HEK293 (cell line): ENCODE results near the gene IL1RAPL1.
A peak's percentile ranks its signal among the peaks of the same experiment; 100 is the strongest.

Experiments
- CTCF ChIA-PET: fragments of 350-600 bp; formaldehyde crosslinking; extraction: SDS; loops from one replicate; lab custom pipeline; 2021; ENCODE audit warnings: antibody characterized with exemption; lab: Yijun Ruan, JAX
- POLR2A ChIA-PET: fragments of 300-600 bp; formaldehyde crosslinking; extraction: SDS; loops from one replicate; lab custom pipeline; 2020; ENCODE audit warnings: antibody characterized with exemption, inconsistent platforms; lab: Yijun Ruan, JAX
- H3K27ac ChIP-seq: fragments of 200-500 bp; sonication (Bioruptor generic); 2 replicates; pipeline ENCODE4 v1.5.1; 2014; ENCODE audit warnings: low read depth, low read length, control low read depth, inconsistent platforms; ENCODE audit errors: extremely low read depth
- H3K36me3 ChIP-seq, 2 experiments: fragments of 200-500 bp in 1 of 2; sonication (Bioruptor generic) in 1 of 2; 1 replicate in 1 of 2; 2 replicates in 1 of 2; pipeline ENCODE4 v1.5.1; 2014 to 2017; ENCODE audit warnings: inconsistent platforms in 2 of 2, low read length in 2 of 2; ENCODE audit not compliant: control insufficient read depth in 2 of 2, insufficient read depth in 1 of 2
- H3K4me1 ChIP-seq: fragments of 200-500 bp; sonication (Bioruptor generic); 2 replicates; pipeline ENCODE4 v1.5.1; 2014; ENCODE audit warnings: mild to moderate bottlenecking, low read length, inconsistent platforms; ENCODE audit not compliant: control insufficient read depth, insufficient read depth
- H3K4me3 ChIP-seq: 2 replicates; pipeline ENCODE4 v1.5.1; 2011; ENCODE audit warnings: low read depth, mild to moderate bottlenecking, control low read depth, low read length, moderate library complexity
- H3K9me3 ChIP-seq: fragments of 200-500 bp; sonication (Bioruptor generic); 2 replicates; pipeline ENCODE4 v1.5.1; 2014; ENCODE audit warnings: low read depth, low read length, inconsistent platforms; ENCODE audit not compliant: control insufficient read depth, insufficient read depth
- BCL11B ChIP-seq: fragments of 450-650 bp; formaldehyde crosslinking; IDR thresholded peaks from 2 replicates; pipeline ENCODE4 v1.5.1; 2016; ENCODE audit warnings: low read depth, missing biosample characterization, missing genetic modification characterization
- CTCF ChIP-seq: fragments of 450-650 bp; formaldehyde crosslinking; IDR thresholded peaks from 2 replicates; pipeline ENCODE4 v1.5.1; 2016; ENCODE audit warnings: missing biosample characterization, missing genetic modification characterization
- MEIS1 ChIP-seq: sonication (generic); formaldehyde crosslinking; IDR thresholded peaks from 2 replicates; pipeline ENCODE4 v1.8.1; 2022; ENCODE audit warnings: missing genetic modification reagents, mild to moderate bottlenecking, borderline replicate concordance
- SCRT1 ChIP-seq: fragments of 450-650 bp; formaldehyde crosslinking; IDR thresholded peaks from 2 replicates; pipeline ENCODE4 v1.5.1; 2016; ENCODE audit warnings: missing biosample characterization, missing genetic modification characterization, borderline replicate concordance
- TCF7L2 ChIP-seq: IDR thresholded peaks from 2 replicates; pipeline ENCODE4 v1.6.1; 2011; ENCODE audit warnings: low read depth, mild to moderate bottlenecking, inconsistent platforms, low read length, moderate library complexity, borderline replicate concordance
- ZBTB1 ChIP-seq: fragments of 450-650 bp; formaldehyde crosslinking; IDR thresholded peaks from 2 replicates; pipeline ENCODE4 v1.5.1; 2016; ENCODE audit warnings: missing biosample characterization, missing genetic modification characterization
- ZBTB20 ChIP-seq: fragments of 450-650 bp; formaldehyde crosslinking; IDR thresholded peaks from 2 replicates; pipeline ENCODE4 v1.5.1; 2016; ENCODE audit warnings: missing biosample characterization, missing genetic modification characterization
- ZNF121 ChIP-seq: fragments of 450-650 bp; formaldehyde crosslinking; IDR thresholded peaks from 2 replicates; pipeline ENCODE4 v1.5.1; 2016; ENCODE audit warnings: missing biosample characterization, missing genetic modification characterization
- ZNF140 ChIP-seq: fragments of 450-650 bp; formaldehyde crosslinking; IDR thresholded peaks from 2 replicates; pipeline ENCODE4 v1.5.1; 2016; ENCODE audit warnings: missing biosample characterization, missing genetic modification characterization
- ZNF174 ChIP-seq: fragments of 450-650 bp; formaldehyde crosslinking; IDR thresholded peaks from 2 replicates; pipeline ENCODE4 v1.5.0; 2017; ENCODE audit warnings: missing biosample characterization, mild to moderate bottlenecking, missing genetic modification characterization
- ZNF202 ChIP-seq: fragments of 450-650 bp; formaldehyde crosslinking; IDR thresholded peaks from 2 replicates; pipeline ENCODE4 v1.5.1; 2016; ENCODE audit warnings: missing biosample characterization, missing genetic modification characterization, borderline replicate concordance
- ZNF394 ChIP-seq: fragments of 450-650 bp; formaldehyde crosslinking; IDR thresholded peaks from 2 replicates; pipeline ENCODE4 v1.5.1; 2016; ENCODE audit warnings: missing biosample characterization, missing genetic modification characterization, mild to moderate bottlenecking, moderate library complexity, borderline replicate concordance
- ZNF510 ChIP-seq: fragments of 450-650 bp; formaldehyde crosslinking; IDR thresholded peaks from 2 replicates; pipeline ENCODE4 v1.5.1; 2018; ENCODE audit warnings: mild to moderate bottlenecking, missing genetic modification characterization, missing biosample characterization; ENCODE audit not compliant: insufficient replicate concordance
- ZNF555 ChIP-seq: fragments of 450-650 bp; formaldehyde crosslinking; conservative IDR thresholded peaks from 2 replicates; pipeline ENCODE4 v1.5.1; 2017; ENCODE audit warnings: missing biosample characterization, mild to moderate bottlenecking, missing genetic modification characterization, inconsistent platforms
- ZNF626 ChIP-seq: fragments of 450-650 bp; sonication (Bioruptor Pico); formaldehyde crosslinking; IDR thresholded peaks from 2 replicates; pipeline ENCODE4 v1.5.1; 2018; ENCODE audit warnings: missing biosample characterization, missing genetic modification characterization, inconsistent platforms
- ZNF677 ChIP-seq: fragments of 450-650 bp; IDR thresholded peaks from 2 replicates; pipeline ENCODE4 v1.5.0; 2018; ENCODE audit warnings: missing biosample characterization, mild to moderate bottlenecking, missing genetic modification characterization, moderate library complexity
- ZNF776 ChIP-seq: fragments of 450-650 bp; formaldehyde crosslinking; IDR thresholded peaks from 2 replicates; pipeline ENCODE4 v1.5.0; 2017; ENCODE audit warnings: missing biosample characterization, missing genetic modification characterization, borderline replicate concordance
- TF ChIP-seq, protein P1 (sequence below): fragments of 450-650 bp; formaldehyde crosslinking; conservative IDR thresholded peaks from 2 replicates; pipeline ENCODE4 v1.5.1; 2016; ENCODE audit warnings: low read depth, missing biosample characterization, missing genetic modification characterization

The IL1RAPL1 gene

GRCh38 chrX:28800671-28801070 is 213.4 kb downstream of the IL1RAPL1 start (continued):
- TF ChIP-seq ZNF202 (tag by site-specific recombination) (0 out of 2 replicates have a peak, but pooled peaks have one; percentile 31), ZNF510 (tag by site-specific recombination) (peak; percentile 45), ZNF394 (tag by site-specific recombination) (peak; percentile 61; the same call in 1 of the 2 replicates), ZNF140 (tag by site-specific recombination) (peak; percentile 28; the same call in 1 of the 2 replicates), ZNF555 (tag by site-specific recombination) (peak; percentile 56)
- TF ChIP-seq, protein P1, sequence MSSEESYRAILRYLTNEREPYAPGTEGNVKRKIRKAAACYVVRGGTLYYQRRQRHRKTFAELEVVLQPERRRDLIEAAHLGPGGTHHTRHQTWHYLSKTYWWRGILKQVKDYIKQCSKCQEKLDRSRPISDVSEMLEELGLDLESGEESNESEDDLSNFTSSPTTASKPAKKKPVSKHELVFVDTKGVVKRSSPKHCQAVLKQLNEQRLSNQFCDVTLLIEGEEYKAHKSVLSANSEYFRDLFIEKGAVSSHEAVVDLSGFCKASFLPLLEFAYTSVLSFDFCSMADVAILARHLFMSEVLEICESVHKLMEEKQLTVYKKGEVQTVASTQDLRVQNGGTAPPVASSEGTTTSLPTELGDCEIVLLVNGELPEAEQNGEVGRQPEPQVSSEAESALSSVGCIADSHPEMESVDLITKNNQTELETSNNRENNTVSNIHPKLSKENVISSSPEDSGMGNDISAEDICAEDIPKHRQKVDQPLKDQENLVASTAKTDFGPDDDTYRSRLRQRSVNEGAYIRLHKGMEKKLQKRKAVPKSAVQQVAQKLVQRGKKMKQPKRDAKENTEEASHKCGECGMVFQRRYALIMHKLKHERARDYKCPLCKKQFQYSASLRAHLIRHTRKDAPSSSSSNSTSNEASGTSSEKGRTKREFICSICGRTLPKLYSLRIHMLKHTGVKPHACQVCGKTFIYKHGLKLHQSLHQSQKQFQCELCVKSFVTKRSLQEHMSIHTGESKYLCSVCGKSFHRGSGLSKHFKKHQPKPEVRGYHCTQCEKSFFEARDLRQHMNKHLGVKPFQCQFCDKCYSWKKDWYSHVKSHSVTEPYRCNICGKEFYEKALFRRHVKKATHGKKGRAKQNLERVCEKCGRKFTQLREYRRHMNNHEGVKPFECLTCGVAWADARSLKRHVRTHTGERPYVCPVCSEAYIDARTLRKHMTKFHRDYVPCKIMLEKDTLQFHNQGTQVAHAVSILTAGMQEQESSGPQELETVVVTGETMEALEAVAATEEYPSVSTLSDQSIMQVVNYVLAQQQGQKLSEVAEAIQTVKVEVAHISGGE (tag by site-specific recombination): peak; percentile 60

GRCh38 chrX:28802625-28803024 is 215.4 kb downstream of the IL1RAPL1 start:
- POLR2A ChIA-PET: no interaction called here
- Histone ChIP-seq H3K9me3 (no peaks in the 10 kb centered on the region), H3K4me1 (no peaks in the 10 kb centered on the region), H3K4me3 (no peak overlapping the region)
- TF ChIP-seq ZNF510 (tag by site-specific recombination): no peak
- TF ChIP-seq TCF7L2: no peak
- no peak for TF ChIP-seq ZBTB20
- TF ChIP-seq ZNF776 (tag by site-specific recombination): no peak
- no peak for TF ChIP-seq ZNF626 (tag by site-specific recombination)
- no peak for TF ChIP-seq ZNF677 (tag by site-specific recombination)
- no peak for TF ChIP-seq MEIS1 (CRISPR knock-in tag)
- TF ChIP-seq SCRT1: no peak
- no peak for TF ChIP-seq CTCF (tag by site-specific recombination)
- TF ChIP-seq ZBTB1 (tag by site-specific recombination): no peak
- no peak for TF ChIP-seq ZNF121
- TF ChIP-seq, all 188 proteins: peak for 0
- Histone ChIP-seq H3K36me3 (no peaks in the 10 kb centered on the region), H3K27ac (no peak overlapping the region)
- CTCF ChIA-PET: interaction anchor here (1.5 kb wide), 1 partner anchor 11 kb away, joined by 5 read pairs; no protein-coding TSS in a partner anchor

- no peak for TF ChIP-seq ZNF140 (tag by site-specific recombination)
- no peak for TF ChIP-seq BCL11B
- no peak for TF ChIP-seq ZNF174 (tag by site-specific recombination)
- Histone ChIP-seq H3K27ac (no peak overlapping the region), H3K36me3 (no peaks in the 10 kb centered on the region), H3K4me3 (no peak overlapping the region), H3K4me1 (no peaks in the 10 kb centered on the region), H3K9me3 (no peaks in the 10 kb centered on the region)
- ChIA-PET POLR2A (no interaction called here), CTCF (no interaction called here)
These were observed 248.7 kb downstream of the IL1RAPL1 start for GRCh38 chrX:28835991-28836390.
